Vagina (tissue), 2 donors: ENCODE data around the gene PSMD14.

ENCODE experiments used
- POLR2A ChIP-seq, 2 donors: fragments of 450-650 bp; IDR thresholded peaks; one replicate each; pipeline ENCODE4 v1.6.1; 2017; ENCODE audit warnings: antibody characterized with exemption in 2 of 2, mild to moderate bottlenecking in 2 of 2, moderate library complexity in 2 of 2
- POLR2AphosphoS5 ChIP-seq, 2 donors: sonication (generic); formaldehyde crosslinking; IDR thresholded peaks; one replicate each; pipeline ENCODE4 v1.9.0; 2017; ENCODE audit warnings: antibody characterized with exemption in 2 of 2, mild to moderate bottlenecking in 2 of 2, low read depth in 1 of 2; ENCODE audit not compliant: insufficient read depth in 1 of 2
- TF ChIP-seq, protein P1 (sequence below), 3 experiments: fragments of 450-650 bp in 2 of 3; fragments of 200-600 bp in 1 of 3; sonication (generic) in 1 of 3; IDR thresholded peaks; one replicate each; pipeline ENCODE4 v1.5.1; 2017 to 2019; ENCODE audit warnings: antibody characterized with exemption in 3 of 3, mild to moderate bottlenecking in 2 of 3, moderate library complexity in 2 of 3

DNA sequence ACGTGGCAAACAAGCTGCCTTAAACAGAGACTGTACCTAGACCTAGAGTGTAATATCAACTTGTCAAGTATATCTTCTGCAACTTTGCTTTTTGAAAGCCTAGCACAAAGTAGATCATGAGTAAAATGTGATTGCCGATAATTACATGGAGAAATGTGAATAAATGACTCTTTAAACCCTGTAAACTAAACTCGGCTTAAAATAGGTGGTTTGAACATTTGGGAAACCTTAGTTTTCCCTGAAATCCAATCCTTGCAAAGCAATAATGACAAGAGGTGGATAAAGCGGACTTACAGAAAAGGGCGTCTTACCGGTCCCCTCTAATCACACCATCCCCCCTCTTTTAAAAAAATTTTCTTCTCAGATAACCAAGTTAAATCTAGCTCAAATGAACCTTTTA is 549 bp upstream of the PSMD14 start:
- TF ChIP-seq, protein P1, sequence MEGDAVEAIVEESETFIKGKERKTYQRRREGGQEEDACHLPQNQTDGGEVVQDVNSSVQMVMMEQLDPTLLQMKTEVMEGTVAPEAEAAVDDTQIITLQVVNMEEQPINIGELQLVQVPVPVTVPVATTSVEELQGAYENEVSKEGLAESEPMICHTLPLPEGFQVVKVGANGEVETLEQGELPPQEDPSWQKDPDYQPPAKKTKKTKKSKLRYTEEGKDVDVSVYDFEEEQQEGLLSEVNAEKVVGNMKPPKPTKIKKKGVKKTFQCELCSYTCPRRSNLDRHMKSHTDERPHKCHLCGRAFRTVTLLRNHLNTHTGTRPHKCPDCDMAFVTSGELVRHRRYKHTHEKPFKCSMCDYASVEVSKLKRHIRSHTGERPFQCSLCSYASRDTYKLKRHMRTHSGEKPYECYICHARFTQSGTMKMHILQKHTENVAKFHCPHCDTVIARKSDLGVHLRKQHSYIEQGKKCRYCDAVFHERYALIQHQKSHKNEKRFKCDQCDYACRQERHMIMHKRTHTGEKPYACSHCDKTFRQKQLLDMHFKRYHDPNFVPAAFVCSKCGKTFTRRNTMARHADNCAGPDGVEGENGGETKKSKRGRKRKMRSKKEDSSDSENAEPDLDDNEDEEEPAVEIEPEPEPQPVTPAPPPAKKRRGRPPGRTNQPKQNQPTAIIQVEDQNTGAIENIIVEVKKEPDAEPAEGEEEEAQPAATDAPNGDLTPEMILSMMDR (IDR thresholded peaks at IDR 0.05), result no peak
- TF ChIP-seq POLR2A (IDR thresholded peaks at IDR 0.05) (no peak), POLR2AphosphoS5 (IDR thresholded peaks at IDR 0.05; ENCODE audit: insufficient read depth in 1 of 2, low read depth in 1 of 2) (no peak)
